Esophagus squamous epithelium (tissue), 4 donors: ENCODE data around the gene UBE2E1.

Source experiments
- POLR2A ChIP-seq, 4 donors: fragments of 450-650 bp; IDR thresholded peaks; one replicate each; pipeline ENCODE4 v1.6.1; 2017; ENCODE audit warnings: antibody characterized with exemption in 4 of 4, mild to moderate bottlenecking in 4 of 4, moderate library complexity in 3 of 4
- TF ChIP-seq, protein P1 (sequence below), 6 experiments: fragments of 450-650 bp in 4 of 6; fragments of 200-600 bp in 2 of 6; sonication (generic) in 2 of 6; IDR thresholded peaks; one replicate each; pipeline ENCODE4 v1.5.1; 2016 to 2019; ENCODE audit warnings: antibody characterized with exemption in 6 of 6, mild to moderate bottlenecking in 4 of 6, moderate library complexity in 4 of 6

GRCh38 chr3:23932571-23932970 is 126.8 kb downstream of the UBE2E1 start:
- TF ChIP-seq POLR2A (IDR thresholded peaks at IDR 0.05) = no peak
- TF ChIP-seq, protein P1, sequence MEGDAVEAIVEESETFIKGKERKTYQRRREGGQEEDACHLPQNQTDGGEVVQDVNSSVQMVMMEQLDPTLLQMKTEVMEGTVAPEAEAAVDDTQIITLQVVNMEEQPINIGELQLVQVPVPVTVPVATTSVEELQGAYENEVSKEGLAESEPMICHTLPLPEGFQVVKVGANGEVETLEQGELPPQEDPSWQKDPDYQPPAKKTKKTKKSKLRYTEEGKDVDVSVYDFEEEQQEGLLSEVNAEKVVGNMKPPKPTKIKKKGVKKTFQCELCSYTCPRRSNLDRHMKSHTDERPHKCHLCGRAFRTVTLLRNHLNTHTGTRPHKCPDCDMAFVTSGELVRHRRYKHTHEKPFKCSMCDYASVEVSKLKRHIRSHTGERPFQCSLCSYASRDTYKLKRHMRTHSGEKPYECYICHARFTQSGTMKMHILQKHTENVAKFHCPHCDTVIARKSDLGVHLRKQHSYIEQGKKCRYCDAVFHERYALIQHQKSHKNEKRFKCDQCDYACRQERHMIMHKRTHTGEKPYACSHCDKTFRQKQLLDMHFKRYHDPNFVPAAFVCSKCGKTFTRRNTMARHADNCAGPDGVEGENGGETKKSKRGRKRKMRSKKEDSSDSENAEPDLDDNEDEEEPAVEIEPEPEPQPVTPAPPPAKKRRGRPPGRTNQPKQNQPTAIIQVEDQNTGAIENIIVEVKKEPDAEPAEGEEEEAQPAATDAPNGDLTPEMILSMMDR (IDR thresholded peaks at IDR 0.05) = no peak
